Fibroblast of the aortic adventitia (primary cell): Measurements from ENCODE around the gene EEF2KMT. TPM values are rescaled to one million over a fixed set of nuclear protein-coding genes. Genes with fewer than 3 reads are reported as not detected.
"Not testable (repeated sequence)": the region's sequence is repeated elsewhere in the genome, so short reads cannot be mapped to it uniquely, and the experiment has no call there.

Experiments used
- DNase-seq: peaks from one replicate; pipeline ENCODE4 v3.0.0-alpha.2; 2010; ENCODE audit warnings: low read depth
- H3K4me3 ChIP-seq: 2 replicates; pipeline ENCODE4 v1.5.1; 2011; ENCODE audit warnings: low read depth, mild to moderate bottlenecking, control low read depth, low read length, moderate library complexity
- total RNA-seq: library from RNA; depleted of rRNA; stranded (reverse); fragments of >200 nt; gene quantifications from 2 replicates; pipeline ENCODE4 v1.2.3, GENCODE V29; 2012; ENCODE audit warnings: low replicate concordance
- TF ChIP-seq, protein P1 (sequence below): IDR thresholded peaks from 2 replicates; pipeline ENCODE4 v1.5.1; 2011; ENCODE audit warnings: mild to moderate bottlenecking, low read length, control low read depth, inconsistent platforms; ENCODE audit not compliant: insufficient read depth

EEF2KMT gene
- total RNA-seq, 1 donor: 13.1 TPM

DNA sequence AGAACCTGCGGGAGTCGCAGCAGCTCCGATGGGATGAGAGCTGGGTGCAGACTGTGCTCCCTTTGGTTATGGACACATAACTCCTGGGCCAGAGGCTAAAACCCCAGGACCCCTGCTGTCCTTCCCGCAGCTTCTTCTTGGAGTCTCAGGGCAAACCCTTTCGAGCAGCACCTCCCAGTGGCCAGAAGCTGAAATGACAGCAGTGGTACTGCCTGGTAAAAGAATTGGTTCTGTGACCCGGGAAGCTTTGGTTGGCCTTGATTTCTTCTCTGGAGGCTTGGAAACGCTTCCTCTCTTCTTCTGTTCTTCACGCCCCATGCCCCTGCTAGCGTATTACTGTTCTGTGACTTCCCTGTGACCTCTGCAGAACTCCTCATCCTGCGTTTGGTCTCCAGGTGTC lies 12.8 kb downstream of the EEF2KMT start:
- H3K4me3 ChIP-seq: not testable (repeated sequence)
- DNase-seq: peak; percentile 54
- TF ChIP-seq, protein P1, sequence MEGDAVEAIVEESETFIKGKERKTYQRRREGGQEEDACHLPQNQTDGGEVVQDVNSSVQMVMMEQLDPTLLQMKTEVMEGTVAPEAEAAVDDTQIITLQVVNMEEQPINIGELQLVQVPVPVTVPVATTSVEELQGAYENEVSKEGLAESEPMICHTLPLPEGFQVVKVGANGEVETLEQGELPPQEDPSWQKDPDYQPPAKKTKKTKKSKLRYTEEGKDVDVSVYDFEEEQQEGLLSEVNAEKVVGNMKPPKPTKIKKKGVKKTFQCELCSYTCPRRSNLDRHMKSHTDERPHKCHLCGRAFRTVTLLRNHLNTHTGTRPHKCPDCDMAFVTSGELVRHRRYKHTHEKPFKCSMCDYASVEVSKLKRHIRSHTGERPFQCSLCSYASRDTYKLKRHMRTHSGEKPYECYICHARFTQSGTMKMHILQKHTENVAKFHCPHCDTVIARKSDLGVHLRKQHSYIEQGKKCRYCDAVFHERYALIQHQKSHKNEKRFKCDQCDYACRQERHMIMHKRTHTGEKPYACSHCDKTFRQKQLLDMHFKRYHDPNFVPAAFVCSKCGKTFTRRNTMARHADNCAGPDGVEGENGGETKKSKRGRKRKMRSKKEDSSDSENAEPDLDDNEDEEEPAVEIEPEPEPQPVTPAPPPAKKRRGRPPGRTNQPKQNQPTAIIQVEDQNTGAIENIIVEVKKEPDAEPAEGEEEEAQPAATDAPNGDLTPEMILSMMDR: peak; percentile 76

DNA sequence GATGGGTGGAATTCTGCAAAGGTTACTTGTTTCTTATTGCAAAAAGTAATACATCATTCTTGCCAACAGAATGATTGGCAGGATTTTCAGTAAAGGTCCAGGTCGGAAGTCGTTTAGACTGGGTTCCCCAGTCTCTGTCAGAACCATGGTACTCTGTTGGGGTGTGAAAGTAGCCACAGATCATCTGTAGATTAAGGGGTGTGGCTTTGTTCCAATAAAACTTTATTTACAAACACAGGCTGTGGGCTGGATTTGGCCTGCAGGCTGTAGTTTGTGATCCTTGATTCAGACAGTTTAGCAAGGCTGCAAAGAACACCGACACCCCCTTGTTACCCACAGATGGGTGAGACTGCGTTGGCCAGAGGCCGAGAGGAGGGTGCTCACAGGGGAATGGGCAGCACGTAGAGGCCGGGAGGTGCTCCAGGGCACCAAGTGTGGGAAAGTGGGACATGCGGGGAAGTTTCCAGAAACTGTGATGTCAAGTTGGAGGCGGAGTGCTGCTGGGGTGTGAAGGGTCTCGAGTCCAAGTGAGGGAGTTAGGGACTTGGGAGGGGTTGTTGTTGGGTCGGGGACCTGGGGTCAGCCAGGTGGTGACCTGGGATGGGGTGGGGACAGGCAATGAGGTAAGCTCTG lies 13.4 kb downstream of the EEF2KMT start:
- H3K4me3 ChIP-seq, DNase-seq: not testable (repeated sequence)

GRCh38 chr16:5083646-5084045 lies 13.9 kb downstream of the EEF2KMT start:
- DNase-seq, H3K4me3 ChIP-seq: not testable (repeated sequence)

- DNase-seq, H3K4me3 ChIP-seq: not testable (repeated sequence)
Measured at GRCh38 chr16:5080996-5081395, 16.6 kb downstream of the EEF2KMT start.

GRCh38 chr16:5080461-5080860 lies 17.1 kb downstream of the EEF2KMT start:
- not testable (repeated sequence) for H3K4me3 ChIP-seq, DNase-seq

DNA sequence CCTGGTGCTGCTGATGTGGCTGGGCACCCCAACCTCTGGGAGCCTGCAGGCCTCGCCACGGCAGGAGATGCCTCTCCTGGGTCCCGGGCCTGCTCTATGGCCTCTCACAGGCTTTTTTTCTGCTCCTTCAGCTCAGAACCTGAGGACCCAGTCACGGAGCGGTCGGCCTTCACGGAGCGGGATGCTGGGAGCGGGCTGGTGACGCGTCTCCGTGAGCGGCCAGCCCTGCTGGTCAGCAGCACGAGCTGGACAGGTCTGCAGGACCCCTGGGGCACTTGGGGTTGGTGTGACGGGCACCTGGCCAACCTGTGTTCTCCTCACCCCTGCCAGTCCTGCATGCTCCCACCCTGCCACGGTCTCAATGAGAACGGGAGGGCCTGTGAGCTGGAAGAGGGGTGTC lies 19.0 kb downstream of the EEF2KMT start:
- H3K4me3 ChIP-seq: no peak overlapping the region
- DNase-seq: no peak
- TF ChIP-seq, protein P1: no peak

DNA sequence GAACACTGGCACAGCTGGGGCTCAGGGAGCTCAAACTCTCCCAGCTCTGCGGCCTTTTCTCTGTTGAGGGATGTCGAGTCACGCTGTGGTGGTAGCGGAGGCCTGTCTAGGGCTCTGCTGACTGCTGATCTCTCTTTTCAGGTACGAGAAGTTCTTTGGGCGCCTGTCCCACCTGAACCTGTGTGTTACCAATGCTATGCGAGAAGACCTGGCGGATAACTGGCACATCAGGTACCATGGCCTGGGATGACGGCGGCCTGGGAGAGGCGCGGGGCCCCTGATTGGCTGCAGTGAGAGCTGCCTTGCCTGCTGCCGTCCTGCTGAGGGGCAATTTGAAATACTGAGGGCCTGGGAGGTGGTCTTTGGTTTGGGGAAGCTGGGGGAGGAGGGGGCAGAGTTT lies 20.3 kb downstream of the EEF2KMT start:
- no peak overlapping the region for H3K4me3 ChIP-seq
- no peak for DNase-seq
- TF ChIP-seq, protein P1: no peak

DNA sequence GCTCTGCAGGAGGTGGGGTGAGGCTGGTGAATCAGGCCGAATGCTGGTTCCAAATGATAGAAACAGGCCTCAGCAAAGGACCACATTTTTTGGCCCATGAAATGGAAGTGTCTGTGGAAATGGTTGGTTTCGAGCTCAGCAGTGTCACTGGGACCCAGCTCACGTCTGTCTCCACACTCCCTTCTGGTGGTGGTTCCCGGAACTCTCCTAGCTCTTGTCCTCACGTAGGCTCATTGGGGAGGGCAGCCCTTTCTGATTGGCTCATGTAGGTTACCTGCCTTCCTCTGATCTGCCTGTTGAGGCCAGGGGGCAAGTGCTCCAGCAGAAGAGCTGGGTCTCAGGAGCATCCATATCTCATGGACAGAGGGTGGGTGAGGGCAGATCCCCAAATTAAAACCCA lies 22.0 kb downstream of the EEF2KMT start:
- H3K4me3 ChIP-seq: no peak overlapping the region
- DNase-seq: no peak
- TF ChIP-seq, protein P1: no peak

- H3K4me3 ChIP-seq, DNase-seq: not testable (repeated sequence)
Measured at GRCh38 chr16:5073771-5074170, 23.8 kb downstream of the EEF2KMT start.

DNA sequence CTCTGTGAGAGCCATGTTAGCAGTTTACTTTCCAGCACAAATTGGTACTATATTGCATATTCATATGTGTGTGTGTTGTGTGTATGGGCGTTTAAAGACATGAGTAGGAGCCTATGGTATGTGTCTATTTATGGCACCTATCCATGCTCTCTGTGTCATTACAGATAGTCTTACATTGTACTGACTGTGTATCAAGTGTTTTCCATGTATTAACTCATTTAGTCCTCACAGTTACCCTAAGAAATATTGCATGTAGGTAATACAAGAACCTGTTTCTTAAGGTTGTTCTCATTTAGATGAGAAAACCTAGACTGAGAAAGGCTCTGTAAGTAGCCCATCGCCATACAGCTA lies 24.3 kb downstream of the EEF2KMT start:
- DNase-seq: peak; percentile 54
- H3K4me3 ChIP-seq: peak overlapping the region; percentile 85
- TF ChIP-seq, protein P1: no peak
